D721Med (cell line): ENCODE data around the gene SYNJ2.

Experiments used
- DNase-seq: peaks from one replicate; pipeline ENCODE4 v3.0.0; 2011; ENCODE audit warnings: low spot score; ENCODE audit not compliant: insufficient read length
- FAIRE-seq: peaks from 2 replicates; lab custom pipeline; 2011; peaks lifted over from hg19 to GRCh38; lab: Jason Lieb, UNC
- TF ChIP-seq, protein P1 (sequence below): IDR thresholded peaks from 2 replicates; pipeline ENCODE4 v1.5.1; 2012; ENCODE audit warnings: mild to moderate bottlenecking, control low read depth; ENCODE audit not compliant: insufficient read depth; ENCODE audit errors: missing control alignments

Gene SYNJ2

GRCh38 chr6:157952861-157953351 lies 28.8 kb upstream of the SYNJ2 start:
- FAIRE-seq (no peak), DNase-seq (no peak)

DNA sequence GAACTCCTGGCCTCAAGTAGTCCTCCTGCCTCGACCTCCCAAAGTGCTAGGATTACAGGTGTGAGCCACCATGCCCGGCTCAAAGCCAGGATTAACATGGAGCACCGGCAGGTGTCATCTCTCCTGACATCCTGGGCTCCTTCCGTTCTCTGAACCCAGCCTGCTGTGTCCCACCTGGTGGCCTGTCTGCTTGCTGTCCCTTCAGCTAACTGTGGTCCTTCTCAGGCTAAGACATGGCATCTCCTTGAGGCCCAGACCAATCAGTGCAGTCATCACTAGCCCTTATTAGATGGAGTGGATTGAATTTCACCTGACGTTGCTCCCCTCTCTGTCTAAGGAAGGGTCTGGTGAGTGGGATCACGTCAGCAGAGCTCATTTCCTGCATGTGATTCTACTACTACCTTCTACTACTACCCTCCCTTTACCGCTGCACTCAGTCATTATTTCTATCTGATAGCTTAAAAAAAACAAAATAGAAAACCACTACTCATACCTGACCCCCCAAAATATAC lies 28.0 kb upstream of the SYNJ2 start:
- no peak for DNase-seq
- TF ChIP-seq, protein P1, sequence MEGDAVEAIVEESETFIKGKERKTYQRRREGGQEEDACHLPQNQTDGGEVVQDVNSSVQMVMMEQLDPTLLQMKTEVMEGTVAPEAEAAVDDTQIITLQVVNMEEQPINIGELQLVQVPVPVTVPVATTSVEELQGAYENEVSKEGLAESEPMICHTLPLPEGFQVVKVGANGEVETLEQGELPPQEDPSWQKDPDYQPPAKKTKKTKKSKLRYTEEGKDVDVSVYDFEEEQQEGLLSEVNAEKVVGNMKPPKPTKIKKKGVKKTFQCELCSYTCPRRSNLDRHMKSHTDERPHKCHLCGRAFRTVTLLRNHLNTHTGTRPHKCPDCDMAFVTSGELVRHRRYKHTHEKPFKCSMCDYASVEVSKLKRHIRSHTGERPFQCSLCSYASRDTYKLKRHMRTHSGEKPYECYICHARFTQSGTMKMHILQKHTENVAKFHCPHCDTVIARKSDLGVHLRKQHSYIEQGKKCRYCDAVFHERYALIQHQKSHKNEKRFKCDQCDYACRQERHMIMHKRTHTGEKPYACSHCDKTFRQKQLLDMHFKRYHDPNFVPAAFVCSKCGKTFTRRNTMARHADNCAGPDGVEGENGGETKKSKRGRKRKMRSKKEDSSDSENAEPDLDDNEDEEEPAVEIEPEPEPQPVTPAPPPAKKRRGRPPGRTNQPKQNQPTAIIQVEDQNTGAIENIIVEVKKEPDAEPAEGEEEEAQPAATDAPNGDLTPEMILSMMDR, result no peak
- FAIRE-seq, result no peak

More at GRCh38 chr6:157952861-157953351, 28.8 kb upstream of the SYNJ2 start:
- TF ChIP-seq, protein P1, result no peak

- no peak for FAIRE-seq
- DNase-seq, result no peak
- TF ChIP-seq, protein P1, result no peak
These were observed 27.2 kb upstream of the SYNJ2 start for GRCh38 chr6:157954150-157955117.

DNA sequence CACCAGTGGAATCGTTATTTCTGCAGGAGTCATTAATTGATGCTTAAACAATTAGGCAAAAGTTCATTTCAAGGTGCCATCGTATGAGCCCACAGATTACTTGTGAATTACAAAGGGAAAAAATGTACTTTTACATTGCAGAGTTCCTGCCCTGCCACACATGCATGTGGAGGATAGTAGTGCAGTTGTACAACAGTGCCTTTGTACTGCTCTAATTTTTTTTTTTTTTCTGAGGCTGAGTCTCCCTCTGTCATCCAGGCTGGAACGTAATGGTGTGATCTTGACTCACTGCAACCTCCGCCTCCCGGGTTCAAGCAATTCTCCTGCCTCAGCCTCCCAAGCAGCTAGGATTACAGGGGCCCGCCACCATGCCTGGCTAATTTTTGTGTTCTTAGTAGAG lies 26.0 kb upstream of the SYNJ2 start:
- FAIRE-seq (no peak), DNase-seq (no peak)
- TF ChIP-seq, protein P1, result no peak

DNA sequence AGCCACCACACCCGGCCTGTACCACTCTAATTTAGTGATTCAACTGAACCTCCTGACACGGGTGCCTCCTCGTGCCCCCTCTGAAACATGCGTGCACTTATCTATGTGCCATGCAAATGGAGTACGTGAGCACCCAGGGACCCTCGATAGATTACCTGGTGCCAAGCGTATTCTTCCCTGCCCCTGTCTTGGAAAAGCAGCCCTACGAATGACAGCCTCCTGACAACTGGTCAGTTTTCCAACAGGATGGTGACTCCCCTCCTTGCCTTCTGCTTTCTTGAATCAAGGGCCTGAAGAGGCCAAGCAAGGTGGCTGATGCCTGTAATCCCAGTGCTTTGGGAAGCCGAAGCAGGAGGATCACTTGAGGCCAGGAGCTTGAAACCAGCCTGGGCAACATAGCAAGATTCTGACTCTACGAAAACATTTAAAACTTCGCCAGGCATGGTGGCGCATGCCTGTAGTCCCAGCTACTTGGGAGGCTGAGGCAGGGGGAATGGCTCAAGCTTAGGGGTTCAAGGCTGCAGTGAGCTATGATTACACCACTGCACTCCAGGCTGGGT lies 25.4 kb upstream of the SYNJ2 start:
- TF ChIP-seq, protein P1, result no peak
- DNase-seq, result no peak
- FAIRE-seq, result no peak

DNA sequence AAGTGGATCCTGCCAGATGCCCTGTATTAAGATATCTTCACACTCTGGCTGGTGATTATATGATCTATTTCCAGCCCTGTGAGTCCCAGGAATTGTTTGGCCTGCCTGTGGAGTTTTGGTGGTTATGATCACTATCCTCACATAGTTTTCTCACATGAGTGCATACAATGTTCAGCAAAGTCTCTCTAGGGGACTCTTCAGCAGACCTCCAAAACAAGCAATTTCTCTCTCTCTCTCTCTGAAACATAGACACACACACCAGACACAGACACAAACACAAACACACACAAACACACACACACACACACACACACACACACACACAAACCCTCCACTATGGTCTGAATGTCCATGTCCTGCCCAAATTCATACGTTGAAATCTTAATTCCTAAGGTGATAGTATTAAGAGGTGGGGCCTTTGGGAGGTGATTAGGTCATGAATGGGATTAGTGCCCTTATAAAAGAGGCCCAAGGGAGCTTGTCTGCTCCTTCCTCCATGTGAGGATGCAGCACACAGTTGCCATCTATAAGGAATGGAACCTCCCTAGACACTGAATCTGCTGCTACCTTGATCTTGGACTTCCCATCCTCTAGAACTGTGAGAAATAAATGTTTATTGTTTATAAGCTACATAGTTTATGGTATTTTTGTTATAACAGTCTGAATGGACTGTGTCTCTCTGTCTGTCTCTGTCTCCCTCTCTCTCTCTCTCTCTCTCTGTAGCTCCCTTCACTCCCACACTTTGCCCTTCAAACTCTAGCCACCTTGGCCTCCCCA lies 22.0 kb upstream of the SYNJ2 start:
- TF ChIP-seq, protein P1, result no peak
- FAIRE-seq (no peak), DNase-seq (no peak)
